Measurements from ENCODE around the gene ATP11A.

ATP11A gene

DNA sequence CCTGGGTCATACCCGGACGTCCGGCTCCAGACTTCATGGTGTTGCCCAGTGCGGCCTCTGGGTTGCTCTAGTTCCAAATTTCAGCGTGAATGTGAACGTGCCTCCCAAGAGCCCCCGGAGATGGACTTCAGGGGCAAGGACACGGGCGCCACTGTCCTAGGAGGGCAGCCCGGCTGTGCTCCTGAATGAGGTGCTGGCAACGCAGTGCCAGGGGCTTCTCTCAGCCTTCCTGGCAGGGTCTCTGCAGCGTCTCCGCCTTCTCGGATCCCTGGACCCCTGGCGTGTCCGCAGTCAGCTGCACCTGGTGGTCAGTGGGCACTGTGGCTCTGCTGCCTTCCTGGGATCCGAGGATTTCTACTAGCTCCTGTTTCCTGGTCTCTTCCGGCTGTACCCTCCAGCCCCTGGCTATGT is 177.5 kb downstream of the ATP11A start:
- TF ChIP-seq ZNF184 (tag by site-specific recombination; IDR thresholded peaks at IDR 0.05) (no peak), ZNF155 (tag by site-specific recombination; IDR thresholded peaks at IDR 0.05) (no peak)
- H3K9me3 ChIP-seq (ENCODE audit: control insufficient read depth, insufficient read depth, low read depth, low read length) = no peaks in the 10 kb centered on the region
- no peaks in the 10 kb centered on the region for H3K36me3 ChIP-seq (ENCODE audit: control insufficient read depth in 2 of 2, insufficient read depth in 1 of 2, low read length in 2 of 2)
- no peaks in the 10 kb centered on the region for H3K4me1 ChIP-seq (ENCODE audit: control insufficient read depth, insufficient read depth, low read length)
- no peak overlapping the region for H3K4me3 ChIP-seq (ENCODE audit: low read depth, low read length)
- CTCF ChIA-PET = no interaction called here
- POLR2A ChIA-PET = no interaction called here
- H3K27ac ChIP-seq (ENCODE audit: extremely low read depth, low read depth, low read length) = no peak overlapping the region

DNA sequence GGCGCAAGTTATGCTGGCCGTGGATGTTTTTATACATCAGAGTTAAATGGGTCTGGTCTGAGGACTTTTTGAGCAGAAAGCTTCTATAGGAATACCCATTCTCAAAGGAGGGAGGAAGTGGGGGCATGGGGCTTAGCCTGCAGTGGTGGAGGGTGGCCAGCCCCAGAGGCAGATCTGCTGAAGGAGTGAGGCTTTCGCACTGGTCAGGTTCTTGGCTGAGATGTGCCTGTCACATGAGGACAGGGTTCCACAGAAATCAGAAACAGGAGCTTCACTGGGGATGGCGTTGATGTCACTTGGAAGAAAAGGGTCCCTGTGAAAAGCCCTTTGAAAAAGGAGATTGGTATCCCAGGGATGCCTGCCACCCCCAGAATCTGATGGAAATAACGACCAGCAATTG is 178.5 kb downstream of the ATP11A start:
- ChIA-PET CTCF (no interaction called here), POLR2A (no interaction called here)

GRCh38 chr13:112869202-112870050 is 179.6 kb downstream of the ATP11A start:
- H3K9me3 ChIP-seq (ENCODE audit: control insufficient read depth, insufficient read depth, low read depth, low read length) = no peaks in the 10 kb centered on the region
- no peaks in the 10 kb centered on the region for H3K36me3 ChIP-seq (ENCODE audit: control insufficient read depth in 2 of 2, insufficient read depth in 1 of 2, low read length in 2 of 2)
- TF ChIP-seq ZSCAN23 (tag by site-specific recombination; IDR thresholded peaks at IDR 0.05) (no peak), ZIC2 (tag by site-specific recombination; IDR thresholded peaks at IDR 0.05) (peak; percentile 64)
- ChIA-PET CTCF (no interaction called here), POLR2A (no interaction called here)
- no peaks in the 10 kb centered on the region for H3K4me1 ChIP-seq (ENCODE audit: control insufficient read depth, insufficient read depth, low read length)
- no peak overlapping the region for H3K27ac ChIP-seq (ENCODE audit: extremely low read depth, low read depth, low read length)
- no peak overlapping the region for H3K4me3 ChIP-seq (ENCODE audit: low read depth, low read length)

More for the DNA sequence above, 178.5 kb downstream of the ATP11A start:
- Histone ChIP-seq H3K27ac (ENCODE audit: extremely low read depth, low read depth, low read length) (no peak overlapping the region), H3K4me3 (ENCODE audit: low read depth, low read length) (no peak overlapping the region), H3K9me3 (ENCODE audit: control insufficient read depth, insufficient read depth, low read depth, low read length) (no peaks in the 10 kb centered on the region), H3K36me3 (ENCODE audit: control insufficient read depth in 2 of 2, insufficient read depth in 1 of 2, low read length in 2 of 2) (no peaks in the 10 kb centered on the region), H3K4me1 (ENCODE audit: control insufficient read depth, insufficient read depth, low read length) (no peaks in the 10 kb centered on the region)
- TF ChIP-seq, protein P1, sequence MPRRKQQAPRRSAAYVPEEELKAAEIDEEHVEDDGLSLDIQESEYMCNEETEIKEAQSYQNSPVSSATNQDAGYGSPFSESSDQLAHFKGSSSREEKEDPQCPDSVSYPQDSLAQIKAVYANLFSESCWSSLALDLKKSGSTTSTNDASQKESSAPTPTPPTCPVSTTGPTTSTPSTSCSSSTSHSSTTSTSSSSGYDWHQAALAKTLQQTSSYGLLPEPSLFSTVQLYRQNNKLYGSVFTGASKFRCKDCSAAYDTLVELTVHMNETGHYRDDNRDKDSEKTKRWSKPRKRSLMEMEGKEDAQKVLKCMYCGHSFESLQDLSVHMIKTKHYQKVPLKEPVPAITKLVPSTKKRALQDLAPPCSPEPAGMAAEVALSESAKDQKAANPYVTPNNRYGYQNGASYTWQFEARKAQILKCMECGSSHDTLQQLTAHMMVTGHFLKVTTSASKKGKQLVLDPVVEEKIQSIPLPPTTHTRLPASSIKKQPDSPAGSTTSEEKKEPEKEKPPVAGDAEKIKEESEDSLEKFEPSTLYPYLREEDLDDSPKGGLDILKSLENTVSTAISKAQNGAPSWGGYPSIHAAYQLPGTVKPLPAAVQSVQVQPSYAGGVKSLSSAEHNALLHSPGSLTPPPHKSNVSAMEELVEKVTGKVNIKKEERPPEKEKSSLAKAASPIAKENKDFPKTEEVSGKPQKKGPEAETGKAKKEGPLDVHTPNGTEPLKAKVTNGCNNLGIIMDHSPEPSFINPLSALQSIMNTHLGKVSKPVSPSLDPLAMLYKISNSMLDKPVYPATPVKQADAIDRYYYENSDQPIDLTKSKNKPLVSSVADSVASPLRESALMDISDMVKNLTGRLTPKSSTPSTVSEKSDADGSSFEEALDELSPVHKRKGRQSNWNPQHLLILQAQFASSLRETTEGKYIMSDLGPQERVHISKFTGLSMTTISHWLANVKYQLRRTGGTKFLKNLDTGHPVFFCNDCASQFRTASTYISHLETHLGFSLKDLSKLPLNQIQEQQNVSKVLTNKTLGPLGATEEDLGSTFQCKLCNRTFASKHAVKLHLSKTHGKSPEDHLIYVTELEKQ (tag by site-specific recombination; IDR thresholded peaks at IDR 0.05; ENCODE audit: borderline replicate concordance) = no peak
- no peak for TF ChIP-seq ZNF473 (tag by site-specific recombination; IDR thresholded peaks at IDR 0.05)
- no peak for TF ChIP-seq ZNF830 (tag by site-specific recombination; IDR thresholded peaks at IDR 0.05; ENCODE audit: low read depth)
- TF ChIP-seq ZNF776 (tag by site-specific recombination; IDR thresholded peaks at IDR 0.05; ENCODE audit: borderline replicate concordance) = no peak

DNA sequence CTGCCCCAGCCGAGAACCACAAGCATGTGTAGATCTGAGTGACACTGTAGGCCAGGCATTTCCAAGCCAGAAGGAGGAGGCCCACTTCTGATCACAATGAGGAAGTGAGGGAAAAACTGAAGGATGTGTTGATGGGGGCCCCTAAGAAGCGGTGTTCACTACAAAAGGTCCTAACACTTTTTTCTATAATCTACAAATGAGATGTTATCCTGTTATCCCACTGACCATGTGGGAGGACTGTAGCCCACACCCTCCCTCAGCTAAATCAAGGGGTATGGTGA is 180.2 kb downstream of the ATP11A start:
- Histone ChIP-seq H3K9me3 (ENCODE audit: control insufficient read depth, insufficient read depth, low read depth, low read length) (no peaks in the 10 kb centered on the region), H3K4me1 (ENCODE audit: control insufficient read depth, insufficient read depth, low read length) (no peaks in the 10 kb centered on the region), H3K27ac (ENCODE audit: extremely low read depth, low read depth, low read length) (no peak overlapping the region), H3K4me3 (ENCODE audit: low read depth, low read length) (no peak overlapping the region), H3K36me3 (ENCODE audit: control insufficient read depth in 2 of 2, insufficient read depth in 1 of 2, low read length in 2 of 2) (no peaks in the 10 kb centered on the region)
- POLR2A ChIA-PET = no interaction called here
- TF ChIP-seq, protein P1 (tag by site-specific recombination; IDR thresholded peaks at IDR 0.05; ENCODE audit: borderline replicate concordance) = no peak
- TF ChIP-seq ZFHX2 (tag by site-specific recombination; conservative IDR thresholded peaks at IDR 0.05) (peak; percentile 35; the same call in 1 of the 2 replicates), ZEB2 (tag by site-specific recombination; IDR thresholded peaks at IDR 0.05) (no peak), EGR2 (tag by site-specific recombination; IDR thresholded peaks at IDR 0.05; ENCODE audit: low read depth) (peak; percentile 51; the same call in 1 of the 2 replicates), ZFP37 (tag by site-specific recombination; IDR thresholded peaks at IDR 0.05) (no peak)
- CTCF ChIA-PET = no interaction called here

All from HEK293 (cell line).